ENCODE measurements around the gene C19orf85. TPM values are rescaled to one million over a fixed set of nuclear protein-coding genes. Genes with fewer than 3 reads are reported as not detected.
A peak's percentile ranks its signal among the peaks of the same experiment; 100 is the strongest.

C19orf85 gene
- total RNA-seq, 1 donor from 2014 or later, result not detected

- Mint-ChIP-seq H3K27me3 (ENCODE audit: low read depth) (no peaks in the 10 kb centered on the region), H3K4me3 (ENCODE audit: unreplicated experiment) (no peak overlapping the region), H3K4me1 (ENCODE audit: low read depth) (peaks cover 25% of the 10 kb centered on the region), H3K27ac (ENCODE audit: unreplicated experiment) (peak overlapping the region; percentile 54), H3K36me3 (ENCODE audit: low read depth) (peaks cover 1% of the 10 kb centered on the region), H3K9me3 (ENCODE audit: low read depth) (no peaks in the 10 kb centered on the region)
- DNase-seq (ENCODE audit: low spot score), result no peak
- no peak for TF ChIP-seq CTCF (IDR thresholded peaks at IDR 0.05)
Measured at GRCh38 chr19:55491546-55492360, 27.2 kb upstream of the C19orf85 start.

GRCh38 chr19:55490478-55491432 lies 26.2 kb upstream of the C19orf85 start:
- Mint-ChIP-seq H3K4me3 (ENCODE audit: unreplicated experiment) (no peak overlapping the region), H3K9me3 (ENCODE audit: low read depth) (no peaks in the 10 kb centered on the region), H3K4me1 (ENCODE audit: low read depth) (peaks cover 32% of the 10 kb centered on the region), H3K27ac (ENCODE audit: unreplicated experiment) (no peak overlapping the region), H3K27me3 (ENCODE audit: low read depth) (no peaks in the 10 kb centered on the region), H3K36me3 (ENCODE audit: low read depth) (peaks cover 1% of the 10 kb centered on the region)
- DNase-seq (ENCODE audit: low spot score), result no peak
- TF ChIP-seq CTCF (IDR thresholded peaks at IDR 0.05), result no peak

GRCh38 chr19:55489711-55490477 lies 25.3 kb upstream of the C19orf85 start:
- Mint-ChIP-seq H3K4me3 (ENCODE audit: unreplicated experiment) (no peak overlapping the region), H3K9me3 (ENCODE audit: low read depth) (no peaks in the 10 kb centered on the region), H3K27ac (ENCODE audit: unreplicated experiment) (no peak overlapping the region), H3K4me1 (ENCODE audit: low read depth) (peaks cover 38% of the 10 kb centered on the region), H3K27me3 (ENCODE audit: low read depth) (no peaks in the 10 kb centered on the region), H3K36me3 (ENCODE audit: low read depth) (peaks cover 1% of the 10 kb centered on the region)
- DNase-seq (ENCODE audit: low spot score), result no peak
- no peak for TF ChIP-seq CTCF (IDR thresholded peaks at IDR 0.05)

- TF ChIP-seq CTCF (IDR thresholded peaks at IDR 0.05), result no peak
- Mint-ChIP-seq H3K9me3 (ENCODE audit: low read depth) (no peaks in the 10 kb centered on the region), H3K27me3 (ENCODE audit: low read depth) (no peaks in the 10 kb centered on the region), H3K4me3 (ENCODE audit: unreplicated experiment) (no peak overlapping the region), H3K4me1 (ENCODE audit: low read depth) (peaks cover 36% of the 10 kb centered on the region), H3K27ac (ENCODE audit: unreplicated experiment) (no peak overlapping the region), H3K36me3 (ENCODE audit: low read depth) (peaks cover 1% of the 10 kb centered on the region)
- no peak for DNase-seq (ENCODE audit: low spot score)
Measured at GRCh38 chr19:55488986-55489710, 24.6 kb upstream of the C19orf85 start.
